ENCODE data around the gene RAB25.

DNA sequence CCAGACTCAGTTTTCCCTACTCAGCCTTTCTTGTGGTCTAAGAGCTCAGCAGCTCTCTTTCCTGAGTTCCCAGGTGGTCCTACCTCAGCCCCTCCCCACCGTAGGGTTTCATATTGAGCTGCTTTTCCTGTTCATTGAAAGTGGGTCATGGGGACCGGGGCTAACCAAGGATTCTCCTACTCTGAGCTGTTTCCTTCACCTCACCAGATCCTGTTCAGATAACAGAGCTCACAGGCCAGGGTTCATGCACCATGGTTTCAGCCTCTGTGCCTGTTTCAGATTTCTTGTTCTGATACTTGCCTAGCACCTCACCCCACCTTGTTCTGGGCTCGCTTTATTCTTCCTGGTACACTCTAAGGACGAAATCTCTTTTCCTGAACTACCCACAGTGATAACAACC, 15.9 kb upstream of the RAB25 start:
- TF ChIP-seq, protein P1, sequence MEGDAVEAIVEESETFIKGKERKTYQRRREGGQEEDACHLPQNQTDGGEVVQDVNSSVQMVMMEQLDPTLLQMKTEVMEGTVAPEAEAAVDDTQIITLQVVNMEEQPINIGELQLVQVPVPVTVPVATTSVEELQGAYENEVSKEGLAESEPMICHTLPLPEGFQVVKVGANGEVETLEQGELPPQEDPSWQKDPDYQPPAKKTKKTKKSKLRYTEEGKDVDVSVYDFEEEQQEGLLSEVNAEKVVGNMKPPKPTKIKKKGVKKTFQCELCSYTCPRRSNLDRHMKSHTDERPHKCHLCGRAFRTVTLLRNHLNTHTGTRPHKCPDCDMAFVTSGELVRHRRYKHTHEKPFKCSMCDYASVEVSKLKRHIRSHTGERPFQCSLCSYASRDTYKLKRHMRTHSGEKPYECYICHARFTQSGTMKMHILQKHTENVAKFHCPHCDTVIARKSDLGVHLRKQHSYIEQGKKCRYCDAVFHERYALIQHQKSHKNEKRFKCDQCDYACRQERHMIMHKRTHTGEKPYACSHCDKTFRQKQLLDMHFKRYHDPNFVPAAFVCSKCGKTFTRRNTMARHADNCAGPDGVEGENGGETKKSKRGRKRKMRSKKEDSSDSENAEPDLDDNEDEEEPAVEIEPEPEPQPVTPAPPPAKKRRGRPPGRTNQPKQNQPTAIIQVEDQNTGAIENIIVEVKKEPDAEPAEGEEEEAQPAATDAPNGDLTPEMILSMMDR (IDR thresholded peaks at IDR 0.05; ENCODE audit: poor library complexity, severe bottlenecking) = no peak
- TF ChIP-seq RAD21 (conservative IDR thresholded peaks at IDR 0.05) (no peak), POLR2AphosphoS5 (IDR thresholded peaks at IDR 0.05) (no peak)
